H1 (cell line): ENCODE measurements around the gene YIPF5. TPM values are rescaled to one million over a fixed set of nuclear protein-coding genes. Genes with fewer than 3 reads are reported as not detected.

Source experiments
- CTCF ChIA-PET: fragments of 300-600 bp; sonication (Branson Sonifier 250); formaldehyde crosslinking; loops from one replicate; lab custom pipeline; 2021; ENCODE audit not compliant: partially characterized antibody; lab: Charles Lee
- POLR2A ChIA-PET: fragments of 300-600 bp; sonication (Branson Sonifier 250); formaldehyde crosslinking; loops from one replicate; lab custom pipeline; 2021; ENCODE audit warnings: inconsistent platforms; ENCODE audit not compliant: partially characterized antibody; lab: Charles Lee
- DNase-seq, 2 experiments: peaks; one replicate each; pipeline versions ENCODE4 v3.0.0 to v3.0.0-alpha.2; 2010 to 2022; ENCODE audit warnings: low spot score in 2 of 2, low read depth in 1 of 2, mixed read lengths in 1 of 2
- FAIRE-seq: peaks from 2 replicates; lab custom pipeline; 2011; peaks lifted over from hg19 to GRCh38; lab: Jason Lieb, UNC
- H2AFZ ChIP-seq: 2 replicates; pipeline ENCODE4 v1.8.1; 2012; ENCODE audit warnings: low read length, inconsistent platforms
- H2AK5ac ChIP-seq: 2 replicates; pipeline ENCODE4 v1.6.1; 2013; ENCODE audit warnings: low read depth, low read length
- H2BK120ac ChIP-seq: replicated peaks from 2 replicates; pipeline ENCODE3; 2013; ENCODE audit warnings: low read depth, low read length, inconsistent platforms
- H2BK12ac ChIP-seq: 2 replicates; pipeline ENCODE4 v1.6.1; 2013; ENCODE audit warnings: low read depth, low read length
- H2BK15ac ChIP-seq: 2 replicates; pipeline ENCODE4 v1.6.1; 2013; ENCODE audit warnings: low read length
- H2BK20ac ChIP-seq: 2 replicates; pipeline ENCODE4 v1.6.1; 2013; ENCODE audit warnings: low read length
- H2BK5ac ChIP-seq: 2 replicates; pipeline ENCODE4 v1.6.1; 2013; ENCODE audit warnings: low read depth, low read length
- H3K14ac ChIP-seq: 2 replicates; pipeline ENCODE4 v1.6.1; 2013; ENCODE audit warnings: inconsistent platforms; ENCODE audit not compliant: insufficient read length
- H3K18ac ChIP-seq: 2 replicates; pipeline ENCODE4 v1.6.1; 2013; ENCODE audit warnings: low read length; ENCODE audit errors: extremely low read depth
- H3K23ac ChIP-seq: 2 replicates; pipeline ENCODE4 v1.6.1; 2013; ENCODE audit warnings: inconsistent platforms; ENCODE audit not compliant: insufficient read length
- H3K23me2 ChIP-seq: 2 replicates; pipeline ENCODE4 v1.6.1; 2013; ENCODE audit warnings: low read depth, low read length
- H3K27ac ChIP-seq: 2 replicates; pipeline ENCODE4 v1.6.1; 2011; ENCODE audit warnings: low read depth, low read length, inconsistent platforms
- H3K27me3 ChIP-seq, 4 experiments: replicated peaks in 1 of 4; 1 replicate in 1 of 4; 2 replicates in 3 of 4; pipeline versions ENCODE4 v1.6.1 to v1.8.1; 2011 to 2013; ENCODE audit warnings: low read length in 3 of 4, mild to moderate bottlenecking in 3 of 4, inconsistent platforms in 2 of 4, mixed read lengths in 2 of 4, moderate library complexity in 1 of 4; ENCODE audit not compliant: control insufficient read depth in 3 of 4, insufficient read depth in 3 of 4; ENCODE audit errors: extremely low read depth in 1 of 4
- H3K36me3 ChIP-seq, 4 experiments: 2 replicates each; pipeline versions ENCODE4 v1.6.1 to v1.8.1; 2011 to 2013; ENCODE audit warnings: mild to moderate bottlenecking in 4 of 4, low read length in 3 of 4, moderate library complexity in 2 of 4, control low read depth in 1 of 4, inconsistent platforms in 1 of 4; ENCODE audit not compliant: insufficient read depth in 4 of 4, control insufficient read depth in 2 of 4
- H3K4ac ChIP-seq: replicated peaks from 2 replicates; pipeline ENCODE3; 2013; ENCODE audit warnings: low read length, low read depth, mixed read lengths, inconsistent platforms; ENCODE audit not compliant: insufficient read length
- H3K4me1 ChIP-seq, 4 experiments: replicated peaks in 1 of 4; 1 replicate in 1 of 4; 2 replicates in 3 of 4; pipeline versions ENCODE4 v1.6.1 to v1.8.1; 2011 to 2013; ENCODE audit warnings: low read length in 3 of 4, inconsistent platforms in 2 of 4, mixed read lengths in 1 of 4; ENCODE audit not compliant: insufficient read depth in 4 of 4, control insufficient read depth in 3 of 4
- H3K4me2 ChIP-seq, 2 experiments: 2 replicates each; pipeline versions ENCODE4 v1.6.1 to v1.8.1; 2011 to 2013; ENCODE audit warnings: low read depth in 2 of 2, low read length in 2 of 2, control low read depth in 1 of 2, inconsistent platforms in 1 of 2, mild to moderate bottlenecking in 1 of 2; ENCODE audit not compliant: insufficient read depth in 1 of 2
- H3K4me3 ChIP-seq, 4 experiments: fragments of 200-600, 300-600 bp in 1 of 4; sonication (generic), shearing (Covaris generic), sonication (Bioruptor Twin) in 1 of 4; 2 replicates each; pipeline versions ENCODE4 v1.5.1 to v1.8.1; 2011 to 2016; ENCODE audit warnings: low read length in 4 of 4, low read depth in 3 of 4, control low read depth in 2 of 4, inconsistent platforms in 2 of 4, mild to moderate bottlenecking in 2 of 4, mixed read lengths in 1 of 4, moderate library complexity in 1 of 4; ENCODE audit not compliant: insufficient read depth in 2 of 4; ENCODE audit errors: extremely low read depth in 1 of 4
- H3K56ac ChIP-seq: replicated peaks from 2 replicates; pipeline ENCODE3; 2013; ENCODE audit warnings: low read depth, mild to moderate bottlenecking, mixed read lengths, low read length, inconsistent platforms; ENCODE audit not compliant: insufficient read length
- H3K79me1 ChIP-seq: 2 replicates; pipeline ENCODE4 v1.6.1; 2013; ENCODE audit warnings: low read depth, low read length, control low read depth
- H3K79me2 ChIP-seq, 2 experiments: 2 replicates each; pipeline versions ENCODE4 v1.6.1 to v1.8.1; 2012 to 2013; ENCODE audit warnings: low read length in 2 of 2, mild to moderate bottlenecking in 2 of 2, inconsistent platforms in 1 of 2; ENCODE audit not compliant: insufficient read depth in 2 of 2, control insufficient read depth in 1 of 2
- H3K9ac ChIP-seq, 4 experiments: replicated peaks in 1 of 4; 1 replicate in 1 of 4; 2 replicates in 3 of 4; pipeline versions ENCODE4 v1.6.1 to v1.8.1; 2011 to 2013; ENCODE audit warnings: low read depth in 3 of 4, low read length in 3 of 4, control low read depth in 2 of 4, mild to moderate bottlenecking in 2 of 4, moderate library complexity in 2 of 4, inconsistent platforms in 1 of 4; ENCODE audit errors: extremely low read depth in 1 of 4
- H3K9me3 ChIP-seq, 2 experiments: 2 replicates each; pipeline versions ENCODE4 v1.6.1 to v1.8.1; 2012 to 2013; ENCODE audit warnings: mild to moderate bottlenecking in 2 of 2, moderate library complexity in 2 of 2, control low read depth in 1 of 2, inconsistent platforms in 1 of 2, low read depth in 1 of 2, low read length in 1 of 2, mixed read lengths in 1 of 2; ENCODE audit not compliant: insufficient read depth in 2 of 2
- H4K20me1 ChIP-seq, 2 experiments: replicated peaks in 1 of 2; 2 replicates each; pipeline versions ENCODE3 to v1.8.1; 2011 to 2013; ENCODE audit warnings: inconsistent platforms in 2 of 2, low read length in 2 of 2, mild to moderate bottlenecking in 1 of 2; ENCODE audit not compliant: insufficient read depth in 2 of 2, control insufficient read depth in 1 of 2
- H4K5ac ChIP-seq: 2 replicates; pipeline ENCODE4 v1.6.1; 2013; ENCODE audit warnings: low read length, low read depth, mixed read lengths, inconsistent platforms; ENCODE audit not compliant: insufficient read length
- H4K8ac ChIP-seq: 2 replicates; pipeline ENCODE4 v1.8.0; 2013; ENCODE audit warnings: mild to moderate bottlenecking, moderate library complexity, low read length, inconsistent platforms; ENCODE audit not compliant: insufficient read depth; ENCODE audit errors: extremely low read depth
- H4K91ac ChIP-seq: replicated peaks from 2 replicates; pipeline ENCODE3; 2013; ENCODE audit warnings: low read length, mixed read lengths, inconsistent platforms; ENCODE audit not compliant: insufficient read length
- POLR2AphosphoS5 ChIP-seq: IDR thresholded peaks from 2 replicates; pipeline ENCODE4 v1.6.1; 2011; ENCODE audit warnings: low read depth, low read length
- RAD21 ChIP-seq, 2 experiments: IDR thresholded peaks in 1 of 2; conservative IDR thresholded peaks in 1 of 2; 2 replicates each; pipeline ENCODE4 v1.6.1; 2011; ENCODE audit warnings: low read depth in 2 of 2, low read length in 2 of 2, improper control_type of control experiment in 1 of 2, inconsistent platforms in 1 of 2, mild to moderate bottlenecking in 1 of 2, moderate library complexity in 1 of 2
- RBBP5 ChIP-seq: IDR thresholded peaks from 2 replicates; pipeline ENCODE4 v1.7.1; 2012; ENCODE audit warnings: low read depth, mild to moderate bottlenecking, inconsistent platforms, low read length, moderate library complexity, borderline replicate concordance
- RFX5 ChIP-seq: IDR thresholded peaks from 2 replicates; pipeline ENCODE4 v1.6.1; 2011; ENCODE audit warnings: low read depth, low read length, improper control_type of control experiment, borderline replicate concordance
- TAF7 ChIP-seq: optimal IDR thresholded peaks from 2 replicates; pipeline ENCODE3; 2011; ENCODE audit warnings: low read depth, mild to moderate bottlenecking, inconsistent platforms, low read length, moderate library complexity, borderline replicate concordance
- polyA plus RNA-seq, 7 experiments: library from polyadenylated mRNA; depleted of rRNA in 3 of 7; stranded (reverse) in 5 of 7; unstranded in 2 of 7; fragments of >200 nt in 5 of 7; fragments of 200-250 nt in 2 of 7; gene quantifications; 1 replicate in 5 of 7; 2 replicates in 1 of 7; 4 replicates in 1 of 7; pipeline versions ENCODE4 v1.2.1 to v1.2.3, GENCODE V29; 2011 to 2013; ENCODE audit warnings: missing spikeins in 2 of 7, mixed read lengths in 2 of 7
- total RNA-seq: library from RNA; stranded (reverse); fragmentation: NEBNext Ultra II Directional; extraction: Animal tissue kit (Norgen Biotek cat#: 25700); gene quantifications from 2 replicates; pipeline ENCODE4 v1.2.1, GENCODE V29; 2021
- TF ChIP-seq, protein P1 (sequence below), 3 experiments: IDR thresholded peaks; 1 replicate in 2 of 3; 2 replicates in 1 of 3; pipeline versions ENCODE4 v1.5.1 to v1.6.1; 2011; ENCODE audit warnings: low read length in 3 of 3, mild to moderate bottlenecking in 3 of 3, inconsistent platforms in 2 of 3, low read depth in 1 of 3, moderate library complexity in 1 of 3; ENCODE audit not compliant: insufficient read depth in 1 of 3; ENCODE audit errors: control extremely low read depth in 1 of 3

YIPF5 gene
- total and polyA plus RNA-seq, 2 of the 8 experiments (the other 6 are each of a cell fraction or from before 2014, with no cell fraction given): 27.6 to 33.6 TPM

- DNase-seq: no peak
- no peak overlapping the region for H4K5ac ChIP-seq
- no peak overlapping the region for H3K18ac ChIP-seq
- H2BK12ac ChIP-seq: no peak overlapping the region
- no peaks in the 10 kb centered on the region for H4K20me1 ChIP-seq
- no peak overlapping the region for H2BK5ac ChIP-seq
- H3K79me1 ChIP-seq: no peaks in the 10 kb centered on the region
- H3K56ac ChIP-seq: no peak overlapping the region
- H3K9me3 ChIP-seq: no peaks in the 10 kb centered on the region
- H2AK5ac ChIP-seq: no peak overlapping the region
- H3K4me1 ChIP-seq: peaks cover 0 to 3% (median 0%) of the 10 kb centered on the region in 4 experiments; a peak in 2 of 7 replicates
- H4K8ac ChIP-seq: no peak overlapping the region
- H3K14ac ChIP-seq: no peak overlapping the region
- H3K27ac ChIP-seq: no peak overlapping the region
- H4K91ac ChIP-seq: no peak overlapping the region
- H3K4ac ChIP-seq: no peak overlapping the region
- ChIA-PET CTCF (interaction anchor here (0.8 to 7.0 kb wide), 4 partner anchors 13 to 1552 kb away, joined by 3 to 71 read pairs (median 4); no protein-coding TSS in a partner anchor), POLR2A (no interaction called here)
- H3K79me2 ChIP-seq: no peaks in the 10 kb centered on the region
- no peak overlapping the region for H2BK120ac ChIP-seq
- H3K4me2 ChIP-seq: no peak overlapping the region
- no peak for FAIRE-seq
- TF ChIP-seq TAF7 (no peak), POLR2AphosphoS5 (no peak), RFX5 (no peak), RAD21 (IDR thresholded peaks at IDR 0.05 in 1 of 2, conservative IDR thresholded peaks at IDR 0.05 in 1 of 2; ENCODE audit: low read depth in 2 of 2, low read length in 2 of 2) (peak; percentile 44 to 61), RBBP5 (no peak)
- TF ChIP-seq, protein P1, sequence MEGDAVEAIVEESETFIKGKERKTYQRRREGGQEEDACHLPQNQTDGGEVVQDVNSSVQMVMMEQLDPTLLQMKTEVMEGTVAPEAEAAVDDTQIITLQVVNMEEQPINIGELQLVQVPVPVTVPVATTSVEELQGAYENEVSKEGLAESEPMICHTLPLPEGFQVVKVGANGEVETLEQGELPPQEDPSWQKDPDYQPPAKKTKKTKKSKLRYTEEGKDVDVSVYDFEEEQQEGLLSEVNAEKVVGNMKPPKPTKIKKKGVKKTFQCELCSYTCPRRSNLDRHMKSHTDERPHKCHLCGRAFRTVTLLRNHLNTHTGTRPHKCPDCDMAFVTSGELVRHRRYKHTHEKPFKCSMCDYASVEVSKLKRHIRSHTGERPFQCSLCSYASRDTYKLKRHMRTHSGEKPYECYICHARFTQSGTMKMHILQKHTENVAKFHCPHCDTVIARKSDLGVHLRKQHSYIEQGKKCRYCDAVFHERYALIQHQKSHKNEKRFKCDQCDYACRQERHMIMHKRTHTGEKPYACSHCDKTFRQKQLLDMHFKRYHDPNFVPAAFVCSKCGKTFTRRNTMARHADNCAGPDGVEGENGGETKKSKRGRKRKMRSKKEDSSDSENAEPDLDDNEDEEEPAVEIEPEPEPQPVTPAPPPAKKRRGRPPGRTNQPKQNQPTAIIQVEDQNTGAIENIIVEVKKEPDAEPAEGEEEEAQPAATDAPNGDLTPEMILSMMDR (IDR thresholded peaks at IDR 0.05; ENCODE audit: control extremely low read depth in 1 of 3, insufficient read depth in 1 of 3, low read depth in 1 of 3, low read length in 3 of 3): peak in 2 of 3 experiments; percentile 10 to 14; a peak in 2 of 4 replicates
- H2BK15ac ChIP-seq: no peak overlapping the region
- no peak overlapping the region for H2BK20ac ChIP-seq
- H3K27me3 ChIP-seq: peaks cover 0 to 10% (median 4%) of the 10 kb centered on the region in 4 experiments; a peak in 3 of 7 replicates
- no peak overlapping the region for H3K9ac ChIP-seq
- no peaks in the 10 kb centered on the region for H3K36me3 ChIP-seq
- no peak overlapping the region for H2AFZ ChIP-seq
- no peak overlapping the region for H3K4me3 ChIP-seq
- H3K23me2 ChIP-seq: 0 out of 2 replicates have a peak, but pooled peaks cover 4% of the 10 kb centered on the region
- H3K23ac ChIP-seq: no peak overlapping the region
Observed at GRCh38 chr5:144207875-144208444, 37.5 kb upstream of the YIPF5 start.
